Muscle layer of duodenum (tissue), 2 donors: Measurements from ENCODE around the gene AURKAIP1.

Source experiments
- H3K27ac ChIP-seq: one replicate; pipeline ENCODE4 v1.7.0; 2013; ENCODE audit warnings: mild to moderate bottlenecking, low read length
- H3K27me3 ChIP-seq: one replicate; pipeline ENCODE4 v1.7.0; 2013; ENCODE audit warnings: low read depth, mild to moderate bottlenecking, control low read depth, low read length
- H3K36me3 ChIP-seq, 2 donors: one replicate each; pipeline ENCODE4 v1.7.0; 2013; ENCODE audit warnings: low read length in 2 of 2, control low read depth in 1 of 2, mild to moderate bottlenecking in 1 of 2; ENCODE audit not compliant: insufficient read depth in 2 of 2, control insufficient read depth in 1 of 2
- H3K4me1 ChIP-seq, 2 donors: one replicate each; pipeline ENCODE4 v1.7.0; 2013; ENCODE audit warnings: low read length in 2 of 2, mild to moderate bottlenecking in 2 of 2, control low read depth in 1 of 2, moderate library complexity in 1 of 2; ENCODE audit not compliant: insufficient read depth in 2 of 2, control insufficient read depth in 1 of 2
- H3K4me3 ChIP-seq, 2 donors: one replicate each; pipeline ENCODE4 v1.7.0; 2013; ENCODE audit warnings: low read length in 2 of 2, low read depth in 1 of 2, mild to moderate bottlenecking in 1 of 2
- H3K9me3 ChIP-seq, 2 donors: one replicate each; pipeline ENCODE4 v1.7.0; 2013; ENCODE audit warnings: low read length in 2 of 2, control low read depth in 1 of 2, mild to moderate bottlenecking in 1 of 2; ENCODE audit not compliant: control insufficient read depth in 1 of 2
- donor health status: healthy.

AURKAIP1 gene

GRCh38 chr1:1374929-1375662 lies at the start of gene AURKAIP1:
Gene AURKAIP1 (minus strand): TSS chr1:1375207. CDS start chr1:1374756, 451 bp downstream.
- Histone ChIP-seq H3K4me1 (peaks cover 6 to 39% of the 10 kb centered on the region in 2 donors), H3K4me3 (peak within 1 kb of the TSS; percentile 67 to 85), H3K27me3 (no peaks in the 10 kb centered on the region), H3K27ac (peak within 1 kb of the TSS; percentile 85), H3K36me3 (peaks cover 0 to 12% of the 10 kb centered on the region in 2 donors), H3K9me3 (no peaks in the 10 kb centered on the region)

DNA sequence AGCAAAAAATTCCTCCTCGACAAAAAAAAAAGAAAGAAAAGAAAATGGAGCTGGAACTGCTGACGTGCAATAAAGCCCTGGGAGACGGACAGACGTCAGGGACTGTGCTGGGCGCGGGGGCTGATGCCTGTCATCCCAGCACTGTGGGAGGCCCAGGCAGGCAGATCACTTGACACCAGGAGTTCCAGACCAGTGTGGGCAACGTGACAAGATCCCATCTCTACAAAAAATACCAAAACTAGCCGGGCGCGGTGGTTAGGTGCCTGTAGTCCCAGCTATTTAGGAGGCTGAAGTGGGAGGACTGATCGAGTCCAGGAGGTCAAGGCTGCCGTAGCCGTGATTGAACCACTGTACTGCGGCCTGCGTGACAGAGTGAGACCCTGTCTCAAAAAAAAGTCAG lies 49.7 kb upstream of the AURKAIP1 start:
- H3K4me3 ChIP-seq: no peak overlapping the region
- no peaks in the 10 kb centered on the region for H3K27me3 ChIP-seq
- H3K9me3 ChIP-seq: no peaks in the 10 kb centered on the region
- H3K36me3 ChIP-seq: no peaks in the 10 kb centered on the region
- peaks cover 1 to 25% of the 10 kb centered on the region in 2 donors for H3K4me1 ChIP-seq
- H3K27ac ChIP-seq: no peak overlapping the region

- H3K4me1 ChIP-seq: peaks cover 0 to 18% of the 10 kb centered on the region in 2 donors
Observed at GRCh38 chr1:1423245-1423597, 48.2 kb upstream of the AURKAIP1 start.

DNA sequence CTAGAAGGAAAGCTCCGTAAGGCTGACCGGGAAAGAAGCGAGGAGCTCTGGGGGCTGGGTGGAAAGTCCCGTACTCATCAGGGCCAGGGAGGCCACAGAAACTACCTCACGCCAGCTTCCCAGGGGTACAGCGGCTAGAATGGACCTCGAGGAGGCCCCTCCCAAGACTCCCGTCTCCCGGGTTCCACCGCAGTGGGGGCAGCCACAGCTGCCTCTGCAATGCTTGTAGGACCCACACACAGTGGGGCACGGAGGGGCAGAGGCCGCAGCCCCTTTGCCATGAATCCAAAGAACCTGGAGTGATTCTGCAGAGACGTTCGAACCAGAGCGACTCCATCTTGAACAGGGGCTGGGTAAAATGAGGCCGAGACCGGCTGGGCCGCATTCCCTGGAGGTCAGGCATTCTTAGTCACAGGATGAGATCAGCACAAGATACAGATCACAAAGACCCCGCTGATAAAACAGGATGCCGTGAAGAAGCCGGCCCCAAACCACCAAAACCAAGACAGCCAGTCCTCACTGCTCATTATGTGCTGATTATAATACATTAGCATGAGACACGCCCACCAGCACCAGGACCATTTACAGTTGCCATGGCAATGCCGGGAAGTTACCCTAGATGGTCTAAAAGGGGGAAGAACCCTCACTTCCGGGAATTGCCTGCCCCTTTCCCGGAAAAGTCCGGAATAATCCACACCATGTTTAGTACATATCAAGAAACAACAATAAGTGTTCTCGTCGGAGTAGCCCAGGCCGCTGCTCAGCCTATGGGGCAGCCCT lies 47.6 kb upstream of the AURKAIP1 start:
- no peaks in the 10 kb centered on the region for H3K27me3 ChIP-seq
- H3K36me3 ChIP-seq: no peaks in the 10 kb centered on the region
- H3K27ac ChIP-seq: no peak overlapping the region
- no peaks in the 10 kb centered on the region for H3K9me3 ChIP-seq
- H3K4me1 ChIP-seq: peaks cover 0 to 16% of the 10 kb centered on the region in 2 donors
- H3K4me3 ChIP-seq: no peak overlapping the region

More at GRCh38 chr1:1423245-1423597, 48.2 kb upstream of the AURKAIP1 start:
- H3K36me3 ChIP-seq: no peaks in the 10 kb centered on the region
- no peaks in the 10 kb centered on the region for H3K27me3 ChIP-seq
- no peaks in the 10 kb centered on the region for H3K9me3 ChIP-seq
- H3K4me3 ChIP-seq: no peak overlapping the region
- no peak overlapping the region for H3K27ac ChIP-seq

DNA sequence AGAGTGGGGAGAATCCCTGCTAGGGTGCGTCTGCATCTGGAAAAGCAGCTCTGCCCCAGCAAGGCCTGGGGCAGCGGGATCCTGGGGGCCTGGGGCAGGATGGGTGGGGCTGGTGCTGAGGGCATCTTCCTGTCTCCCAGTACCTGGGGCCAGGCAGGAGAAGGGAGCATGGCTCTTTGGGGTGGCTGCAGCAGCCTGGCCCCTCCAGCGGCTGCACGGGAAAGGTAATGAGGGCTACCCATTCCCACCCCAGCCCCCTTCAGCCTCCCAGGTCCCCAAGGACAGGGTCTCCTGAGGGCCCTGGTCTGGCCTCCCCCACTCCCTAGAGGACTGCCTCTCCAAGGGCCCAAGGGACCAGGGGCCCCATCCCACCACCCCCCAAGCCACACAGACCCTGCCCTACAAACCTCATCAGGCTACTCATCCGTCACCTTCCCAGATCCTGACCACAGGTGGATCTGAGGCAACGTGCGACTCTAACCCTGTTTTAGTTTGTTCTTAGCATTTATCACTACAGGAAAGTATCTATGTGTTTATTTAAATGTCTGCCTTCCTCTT lies 47.0 kb upstream of the AURKAIP1 start:
- H3K27ac ChIP-seq: no peak overlapping the region

GRCh38 chr1:1421147-1421906 lies 46.3 kb upstream of the AURKAIP1 start, which contains the start of gene ANKRD65:
Gene ANKRD65 (minus strand): TSS chr1:1421276. CDS start chr1:1421005, 271 bp downstream.
- Histone ChIP-seq H3K4me1 (peaks cover 0 to 16% of the 10 kb centered on the region in 2 donors), H3K27ac (no peak within 1 kb of the TSS), H3K36me3 (no peaks in the 10 kb centered on the region), H3K4me3 (peak within 1 kb of the TSS in 1 of 2 donors; percentile 36), H3K27me3 (no peaks in the 10 kb centered on the region), H3K9me3 (no peaks in the 10 kb centered on the region)

More for the DNA sequence above, 47.0 kb upstream of the AURKAIP1 start:
- Histone ChIP-seq H3K36me3 (no peaks in the 10 kb centered on the region), H3K27me3 (no peaks in the 10 kb centered on the region), H3K9me3 (no peaks in the 10 kb centered on the region), H3K4me1 (peaks cover 0 to 16% of the 10 kb centered on the region in 2 donors), H3K4me3 (no peak overlapping the region)

DNA sequence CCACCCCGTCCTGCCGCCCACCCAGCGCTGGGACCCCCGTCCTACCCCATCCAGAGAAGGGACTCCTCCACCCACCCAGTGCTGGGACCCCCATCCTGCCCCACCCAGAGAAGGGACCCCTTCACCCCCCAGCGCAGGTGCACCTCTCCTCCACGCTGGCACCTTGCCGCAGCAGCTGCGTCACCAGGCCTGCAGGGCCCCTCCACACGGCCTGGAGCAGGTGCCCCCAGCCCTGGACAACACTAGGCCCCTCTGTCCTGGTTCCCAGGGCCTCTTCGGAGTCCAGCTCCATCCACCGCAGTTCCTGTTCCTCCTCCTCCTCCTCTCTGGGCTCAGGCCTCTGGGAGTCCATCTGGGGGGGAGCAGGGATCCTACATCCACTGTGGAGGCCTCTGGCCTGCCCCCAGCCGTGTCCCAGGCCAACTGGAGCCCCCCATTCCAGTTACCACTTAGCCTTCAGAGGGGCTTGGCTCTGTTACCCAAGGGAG lies 45.7 kb upstream of the AURKAIP1 start:
- Histone ChIP-seq H3K36me3 (no peaks in the 10 kb centered on the region), H3K9me3 (no peaks in the 10 kb centered on the region), H3K4me1 (peaks cover 0 to 16% of the 10 kb centered on the region in 2 donors), H3K27ac (no peak overlapping the region), H3K27me3 (no peaks in the 10 kb centered on the region), H3K4me3 (peak overlapping the region in 1 of 2 donors; percentile 36)

GRCh38 chr1:1419813-1420653 lies 45.0 kb upstream of the AURKAIP1 start:
- Histone ChIP-seq H3K36me3 (no peaks in the 10 kb centered on the region), H3K27me3 (no peaks in the 10 kb centered on the region), H3K9me3 (no peaks in the 10 kb centered on the region), H3K27ac (no peak overlapping the region), H3K4me1 (peaks cover 0 to 16% of the 10 kb centered on the region in 2 donors), H3K4me3 (peak overlapping the region in 1 of 2 donors; percentile 53)

DNA sequence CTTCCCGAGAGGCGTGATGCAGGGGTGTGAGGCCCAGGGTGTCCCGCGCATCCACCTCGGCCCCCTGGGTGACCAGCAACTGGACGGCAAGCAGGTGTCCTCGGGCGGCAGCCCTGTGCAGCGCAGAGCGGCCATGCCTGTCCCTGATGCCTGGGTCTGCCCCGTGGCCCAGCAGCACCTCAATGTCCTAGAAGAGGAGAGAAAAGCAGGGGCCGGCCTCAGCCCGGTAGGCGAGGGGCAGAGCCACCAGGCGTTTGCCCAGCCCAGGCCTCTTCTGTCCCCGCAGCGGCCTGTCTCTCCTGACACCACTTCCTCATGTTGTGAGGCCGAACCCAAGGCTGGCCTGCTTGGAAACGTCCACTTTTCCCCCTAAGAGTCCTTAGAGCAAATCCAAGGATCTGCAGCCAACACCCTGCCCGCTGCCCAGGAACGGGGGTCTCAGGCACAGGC lies 44.4 kb upstream of the AURKAIP1 start:
- H3K9me3 ChIP-seq: no peaks in the 10 kb centered on the region
- peaks cover 0 to 16% of the 10 kb centered on the region in 2 donors for H3K4me1 ChIP-seq
- peak overlapping the region in 1 of 2 donors; percentile 53 for H3K4me3 ChIP-seq
- no peaks in the 10 kb centered on the region for H3K36me3 ChIP-seq
- H3K27ac ChIP-seq: no peak overlapping the region
- H3K27me3 ChIP-seq: no peaks in the 10 kb centered on the region
